ENCODE results near the gene TMEM132D. TPM values are rescaled to one million over a fixed set of nuclear protein-coding genes. Genes with fewer than 3 reads are reported as not detected.

The TMEM132D gene
- total RNA-seq, 1 donor from 2014 or later: 1.0 TPM

DNA sequence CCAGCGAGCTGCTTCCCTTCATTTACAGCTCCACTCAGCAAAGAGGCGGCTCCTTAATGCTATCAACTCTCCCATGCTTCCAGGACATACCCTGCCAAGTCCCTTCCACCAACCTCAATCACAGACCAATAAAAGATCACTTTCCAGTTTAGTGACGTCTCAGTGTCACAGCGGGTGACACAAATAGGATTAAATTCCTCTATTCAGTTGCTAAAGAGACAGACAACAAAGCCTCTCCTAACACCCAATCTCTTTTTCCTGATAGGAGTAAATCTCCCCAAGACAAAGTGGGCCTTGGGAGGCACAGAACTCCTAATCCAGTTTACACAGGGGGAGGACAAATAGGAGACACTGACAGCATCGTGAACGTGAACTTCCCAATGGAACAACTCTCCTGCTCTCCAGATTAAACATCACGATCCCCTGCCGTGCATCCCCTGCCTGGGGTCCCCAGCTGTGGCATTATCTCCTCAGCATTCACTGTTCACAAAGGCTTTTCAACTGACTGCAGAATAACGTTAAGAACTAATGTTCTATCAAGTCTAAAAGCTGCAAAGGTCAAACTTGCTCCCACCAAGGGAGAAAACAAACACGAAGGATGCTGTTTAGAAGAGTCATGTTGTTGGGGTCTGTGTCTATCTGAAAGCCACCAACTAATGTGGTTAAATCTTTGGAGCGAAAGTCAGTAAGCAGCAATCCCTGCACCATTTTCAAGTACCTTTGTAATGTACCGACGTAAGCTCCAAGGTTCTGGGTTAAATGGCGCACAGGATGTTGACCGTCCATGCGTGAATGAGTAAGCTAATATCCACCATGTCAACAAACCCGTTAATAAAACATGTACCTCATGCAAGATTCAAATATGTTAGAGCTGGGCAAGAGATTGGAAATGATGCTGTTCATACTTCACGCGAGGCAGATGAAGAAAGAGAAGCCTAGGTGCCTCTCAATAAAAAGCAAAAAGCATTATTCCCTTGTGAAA is 31.5 kb downstream of the TMEM132D start:
- Histone ChIP-seq H3K36me3 (no peaks in the 10 kb centered on the region), H3K27ac (no peak overlapping the region), H3K27me3 (no peaks in the 10 kb centered on the region), H3K4me3 (no peak overlapping the region), H3K4me1 (no peaks in the 10 kb centered on the region), H3K9me3 (no peaks in the 10 kb centered on the region)
- ATAC-seq (no peak), DNase-seq (no peak)
- intact Hi-C loops (cut with DNase I): no loop called here
- TF ChIP-seq, protein P1, sequence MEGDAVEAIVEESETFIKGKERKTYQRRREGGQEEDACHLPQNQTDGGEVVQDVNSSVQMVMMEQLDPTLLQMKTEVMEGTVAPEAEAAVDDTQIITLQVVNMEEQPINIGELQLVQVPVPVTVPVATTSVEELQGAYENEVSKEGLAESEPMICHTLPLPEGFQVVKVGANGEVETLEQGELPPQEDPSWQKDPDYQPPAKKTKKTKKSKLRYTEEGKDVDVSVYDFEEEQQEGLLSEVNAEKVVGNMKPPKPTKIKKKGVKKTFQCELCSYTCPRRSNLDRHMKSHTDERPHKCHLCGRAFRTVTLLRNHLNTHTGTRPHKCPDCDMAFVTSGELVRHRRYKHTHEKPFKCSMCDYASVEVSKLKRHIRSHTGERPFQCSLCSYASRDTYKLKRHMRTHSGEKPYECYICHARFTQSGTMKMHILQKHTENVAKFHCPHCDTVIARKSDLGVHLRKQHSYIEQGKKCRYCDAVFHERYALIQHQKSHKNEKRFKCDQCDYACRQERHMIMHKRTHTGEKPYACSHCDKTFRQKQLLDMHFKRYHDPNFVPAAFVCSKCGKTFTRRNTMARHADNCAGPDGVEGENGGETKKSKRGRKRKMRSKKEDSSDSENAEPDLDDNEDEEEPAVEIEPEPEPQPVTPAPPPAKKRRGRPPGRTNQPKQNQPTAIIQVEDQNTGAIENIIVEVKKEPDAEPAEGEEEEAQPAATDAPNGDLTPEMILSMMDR (IDR thresholded peaks at IDR 0.05): no peak

- Histone ChIP-seq H3K4me3 (no peak overlapping the region), H3K27me3 (no peaks in the 10 kb centered on the region), H3K9me3 (no peaks in the 10 kb centered on the region), H3K36me3 (no peaks in the 10 kb centered on the region), H3K4me1 (no peaks in the 10 kb centered on the region), H3K27ac (no peak overlapping the region)
- DNase-seq: no peak
- intact Hi-C loops (cut with DNase I): no loop called here
- TF ChIP-seq, protein P1 (IDR thresholded peaks at IDR 0.05): no peak
- no peak for ATAC-seq
Observed at GRCh38 chr12:129870796-129871195, 33.0 kb downstream of the TMEM132D start.

- no peak overlapping the region for H3K27ac ChIP-seq
- H3K4me1 ChIP-seq: no peaks in the 10 kb centered on the region
- ATAC-seq: no peak
- no peaks in the 10 kb centered on the region for H3K27me3 ChIP-seq
- intact Hi-C loops (cut with DNase I): no loop called here
- no peak for DNase-seq
- no peaks in the 10 kb centered on the region for H3K9me3 ChIP-seq
- H3K36me3 ChIP-seq: no peaks in the 10 kb centered on the region
- H3K4me3 ChIP-seq: no peak overlapping the region
- TF ChIP-seq, protein P1 (IDR thresholded peaks at IDR 0.05): no peak
Observed at GRCh38 chr12:129870136-129870535, 33.7 kb downstream of the TMEM132D start.

DNA sequence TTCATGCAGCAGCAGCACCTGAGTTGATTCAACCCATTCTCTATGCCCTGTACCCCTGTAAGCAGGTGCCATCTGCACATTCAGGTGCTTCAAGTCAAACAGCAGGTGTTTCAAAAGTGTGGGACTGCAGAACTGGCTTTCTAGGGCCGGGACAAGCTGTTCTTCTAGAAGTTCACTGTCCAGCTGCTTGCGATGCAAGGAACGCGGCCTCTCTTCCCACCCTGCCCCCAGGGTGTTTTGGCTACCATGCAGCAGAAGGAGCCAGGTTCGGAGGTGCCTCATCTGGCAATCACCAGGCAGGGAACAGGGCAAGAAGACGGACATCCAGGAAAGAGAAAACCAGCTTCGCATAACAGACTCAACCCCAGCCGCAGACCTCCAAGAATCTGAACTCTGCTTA is 35.2 kb downstream of the TMEM132D start:
- intact Hi-C loops (cut with DNase I): no loop called here
- H3K27ac ChIP-seq: no peak overlapping the region
- DNase-seq: no peak
- H3K36me3 ChIP-seq: no peaks in the 10 kb centered on the region
- TF ChIP-seq, protein P1 (IDR thresholded peaks at IDR 0.05): no peak
- no peaks in the 10 kb centered on the region for H3K27me3 ChIP-seq
- no peak overlapping the region for H3K4me3 ChIP-seq
- no peaks in the 10 kb centered on the region for H3K9me3 ChIP-seq
- ATAC-seq: no peak
- H3K4me1 ChIP-seq: no peaks in the 10 kb centered on the region

GRCh38 chr12:129863938-129864337 is 39.9 kb downstream of the TMEM132D start:
- TF ChIP-seq, protein P1 (IDR thresholded peaks at IDR 0.05): no peak
- intact Hi-C loops (cut with DNase I): no loop called here
- DNase-seq (no peak), ATAC-seq (no peak)
- Histone ChIP-seq H3K9me3 (no peaks in the 10 kb centered on the region), H3K27ac (no peak overlapping the region), H3K36me3 (no peaks in the 10 kb centered on the region), H3K27me3 (no peaks in the 10 kb centered on the region), H3K4me1 (no peaks in the 10 kb centered on the region), H3K4me3 (no peak overlapping the region)
